HT-29 (cell line): ENCODE measurements around the gene RASA3. TPM values are rescaled to one million over a fixed set of nuclear protein-coding genes. Genes with fewer than 3 reads are reported as not detected.
A peak's percentile ranks its signal among the peaks of the same experiment; 100 is the strongest.
"Not testable (repeated sequence)": the region's sequence is repeated elsewhere in the genome, so short reads cannot be mapped to it uniquely, and the experiment has no call there.

Source experiments
- DNase-seq: peaks from one replicate; pipeline ENCODE4 v3.0.0-alpha.2; 2015; ENCODE audit warnings: low spot score
- total RNA-seq: library from RNA; depleted of rRNA; stranded (reverse); fragments of >200 nt; shearing (Covaris generic); gene quantifications from 2 replicates; pipeline ENCODE4 v1.2.3, GENCODE V29; 2014

Gene RASA3
- total RNA-seq, 1 experiment from 2014 or later = 25.1 TPM

DNA sequence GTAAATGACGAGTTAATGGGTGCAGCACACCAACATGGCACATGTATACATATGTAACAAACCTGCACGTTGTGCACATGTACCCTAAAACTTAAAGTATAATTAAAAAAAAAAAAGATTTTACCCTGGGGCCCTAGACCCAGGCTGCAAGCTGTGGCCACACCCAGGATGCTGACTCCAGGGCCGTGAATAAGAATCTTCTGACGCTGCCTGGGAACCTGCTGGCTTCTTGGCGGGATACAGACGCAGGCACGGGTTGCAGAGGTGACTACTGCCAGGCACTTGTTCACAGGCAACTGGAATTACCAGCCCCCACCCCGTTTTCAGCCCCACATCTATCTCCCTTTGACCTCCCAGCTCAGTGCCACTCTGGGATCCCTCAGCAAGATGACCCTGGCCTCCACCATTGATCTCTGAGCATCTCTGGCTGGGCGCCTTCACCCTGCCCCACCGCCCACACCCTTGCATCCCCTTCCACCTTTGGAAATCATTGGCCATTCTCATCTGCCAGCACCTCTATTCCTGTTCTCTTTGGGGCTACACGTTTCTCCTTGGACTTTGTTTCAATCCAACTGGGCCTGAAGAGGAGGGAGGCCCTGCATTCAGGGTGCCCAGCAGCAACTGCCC, 25.6 kb upstream of the RASA3 start:
- DNase-seq = no peak

DNA sequence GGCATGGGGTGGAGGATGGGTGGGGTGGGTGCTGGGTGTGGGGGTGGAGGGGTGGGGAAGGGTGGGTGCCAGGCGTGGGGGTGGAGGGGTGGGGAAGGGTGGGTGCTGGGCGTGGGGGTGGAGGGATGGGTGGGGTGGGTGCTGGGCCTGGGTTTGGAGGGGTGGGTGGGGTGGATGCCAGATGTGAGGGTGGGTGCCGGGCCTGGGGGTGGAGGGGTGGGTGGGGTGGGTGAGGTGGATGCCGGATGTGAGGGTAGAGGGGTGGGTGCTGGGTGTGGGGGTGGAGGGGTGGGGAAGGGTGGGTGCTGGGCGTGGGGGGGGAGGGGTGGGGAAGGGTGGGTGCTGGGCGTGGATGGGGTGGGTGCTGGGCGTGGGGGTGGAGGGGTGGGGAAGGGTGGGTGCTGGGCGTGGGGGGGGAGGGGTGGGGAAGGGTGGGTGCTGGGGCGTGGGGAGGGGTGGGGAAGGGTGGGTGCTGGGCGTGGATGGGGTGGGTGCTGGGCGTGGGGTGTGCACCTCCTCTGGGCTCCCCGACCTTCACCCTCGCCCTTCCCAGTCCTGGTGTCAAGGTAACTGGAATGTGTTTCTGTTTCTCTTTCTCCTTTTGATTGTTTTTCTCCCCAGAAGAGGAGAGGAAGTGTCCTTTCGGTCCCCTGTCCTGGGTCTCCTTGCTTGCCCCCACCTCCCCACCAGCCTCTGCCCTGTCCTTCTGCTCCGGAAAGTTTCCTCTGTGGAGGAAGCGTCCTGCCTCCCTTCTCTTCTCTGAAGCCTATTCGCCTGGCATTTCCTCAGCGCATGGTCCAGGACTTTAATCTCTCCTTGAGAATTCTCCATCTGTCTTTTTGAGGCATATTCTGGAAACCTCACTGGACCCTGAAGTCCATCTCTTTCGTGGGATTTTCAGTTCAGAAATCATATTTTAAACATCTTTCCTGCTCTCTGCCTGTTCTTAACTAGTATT, 23.8 kb upstream of the RASA3 start:
- no peak for DNase-seq

DNA sequence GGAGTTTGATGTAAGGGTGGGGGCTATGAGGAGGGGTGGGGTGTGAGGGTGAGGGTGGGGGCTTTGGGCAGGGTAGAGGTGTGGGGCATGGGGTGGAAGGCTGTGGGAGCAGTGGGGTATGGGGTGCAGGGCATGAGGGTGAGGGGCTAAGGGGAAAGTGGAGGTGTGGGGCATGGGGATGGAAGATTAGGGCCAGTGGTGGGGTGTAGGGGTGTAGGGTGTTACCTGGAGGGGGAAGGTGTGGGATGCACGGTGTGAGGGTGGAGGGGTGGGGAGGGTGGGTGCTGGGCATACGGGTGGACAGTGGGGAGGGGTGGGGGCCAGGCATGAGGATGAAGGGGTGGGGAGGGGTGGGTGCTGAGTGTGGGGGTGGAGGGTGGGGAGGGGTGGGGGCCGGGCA, 22.9 kb upstream of the RASA3 start:
- no peak for DNase-seq

DNA sequence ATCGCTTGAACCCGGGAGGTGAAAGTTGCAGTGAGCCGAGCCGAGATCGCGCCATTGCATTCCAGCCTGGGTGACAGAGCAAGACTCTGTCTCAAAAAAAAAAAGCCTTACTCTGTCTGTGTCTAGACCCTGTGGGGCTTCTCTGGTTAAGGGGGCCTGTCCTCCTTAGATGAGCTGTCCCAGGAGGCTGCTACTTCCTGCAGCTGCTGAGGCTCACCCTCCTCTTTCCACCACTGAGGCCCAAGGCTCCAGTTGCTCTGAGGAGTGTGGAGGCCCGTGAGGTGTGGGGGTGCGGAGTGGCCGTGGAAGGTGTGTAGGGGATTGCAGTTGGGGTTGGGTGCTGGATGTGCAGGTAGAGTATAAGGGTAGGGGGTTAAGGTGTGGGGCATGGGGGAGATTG, 22.1 kb upstream of the RASA3 start:
- DNase-seq = no peak

DNA sequence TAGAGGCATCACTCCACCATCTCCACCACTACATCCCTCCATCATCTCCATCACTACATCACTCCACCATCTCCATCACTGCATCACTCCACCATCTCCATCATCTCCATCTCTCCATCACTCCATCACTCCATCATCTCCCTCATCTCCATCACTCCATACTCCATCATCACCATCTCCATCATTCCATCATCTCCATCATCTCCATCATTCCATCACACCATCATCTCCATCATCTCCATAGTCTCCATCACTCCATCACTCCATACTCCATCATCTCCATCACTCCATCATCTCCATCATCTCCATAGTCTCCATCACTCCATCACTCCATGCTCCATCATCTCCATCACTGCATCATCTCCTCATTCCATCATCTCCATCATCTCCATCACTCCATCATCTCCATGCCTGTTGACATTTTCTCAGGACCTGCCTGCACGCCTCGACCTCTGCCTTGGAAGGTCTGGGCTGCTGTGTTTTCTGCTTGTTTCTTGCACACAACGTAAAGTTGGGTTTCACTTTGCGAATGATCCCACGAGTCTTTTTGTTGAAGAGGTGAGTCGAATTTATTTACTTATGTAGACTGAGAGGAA, 21.2 kb upstream of the RASA3 start:
- no peak for DNase-seq

DNA sequence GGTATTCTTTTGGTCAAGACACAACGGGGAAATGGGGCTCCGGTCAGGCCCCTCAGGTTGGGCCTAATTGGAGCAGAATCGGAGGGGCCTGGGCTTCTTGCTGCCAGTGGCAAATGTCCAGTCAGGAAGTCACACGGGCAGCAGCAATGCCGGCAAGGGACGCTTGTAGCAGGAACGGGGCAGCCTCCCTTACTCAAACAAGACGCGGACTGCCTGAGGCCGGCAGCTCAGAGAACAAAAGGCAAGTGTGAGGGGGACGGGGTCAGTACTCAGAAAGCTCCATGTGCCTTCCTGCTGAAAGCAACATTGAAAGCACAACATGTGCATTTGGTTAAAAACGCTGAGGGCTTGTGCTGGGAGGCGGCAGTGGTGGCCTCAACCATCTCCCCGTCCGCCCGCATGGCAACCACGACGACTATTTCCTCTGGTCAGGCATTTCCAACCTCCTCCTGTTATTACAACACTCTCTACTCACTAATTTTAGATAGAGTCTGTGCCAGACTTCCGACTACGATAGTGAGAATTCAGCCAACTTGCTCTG, 20.5 kb upstream of the RASA3 start:
- DNase-seq = no peak

DNA sequence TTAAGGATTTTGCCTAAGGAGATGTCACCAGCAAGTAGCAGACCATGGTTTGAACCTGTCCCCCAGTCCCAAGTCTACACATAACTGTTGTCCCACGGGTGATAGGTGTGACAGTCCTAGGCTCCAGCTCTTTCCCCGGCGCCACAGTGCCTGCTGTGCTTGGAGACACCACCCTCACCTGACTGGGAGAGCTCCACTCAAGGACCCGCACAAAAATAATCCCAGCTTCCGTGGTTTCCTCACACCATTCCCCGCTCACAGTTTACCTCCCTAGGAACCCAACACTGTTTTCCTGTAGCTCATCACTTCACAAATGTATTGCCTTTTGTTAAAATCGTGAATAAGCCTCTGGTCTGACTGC, 19.8 kb upstream of the RASA3 start:
- DNase-seq = no peak

DNA sequence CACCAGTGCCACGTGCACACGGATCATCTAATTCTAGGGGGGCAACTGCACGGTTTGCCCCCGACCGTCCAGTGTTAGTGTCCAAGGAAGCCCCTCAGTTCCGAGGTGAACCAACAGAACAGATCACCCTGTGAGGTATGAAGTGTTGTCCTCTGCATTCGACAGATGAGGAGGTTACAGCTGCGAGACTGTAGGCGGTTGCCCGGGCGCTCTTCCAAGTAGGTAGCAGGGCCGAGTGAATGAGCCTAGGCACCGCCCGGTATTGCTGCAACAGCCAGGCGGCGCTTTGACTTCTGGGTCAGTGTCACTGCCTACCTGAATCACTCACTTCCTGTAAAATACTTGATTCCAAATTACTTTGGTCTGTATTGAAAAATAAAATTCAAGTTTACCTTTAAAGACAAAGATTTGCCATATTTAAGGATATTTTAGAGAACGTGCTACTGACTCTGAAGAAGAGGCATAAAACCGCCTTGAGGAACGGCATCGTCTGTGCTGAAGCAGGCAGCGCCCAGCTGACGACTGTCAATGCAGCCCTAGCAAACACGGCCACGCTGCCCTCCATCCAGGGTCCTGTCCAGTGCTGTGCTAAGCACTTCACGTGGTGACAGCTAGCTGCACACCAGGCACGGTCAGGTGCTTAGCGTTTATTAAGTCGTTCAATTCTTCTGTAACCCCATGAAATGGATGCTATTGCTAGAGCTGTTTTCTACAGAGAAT, 19.3 kb upstream of the RASA3 start:
- peak; percentile 96 for DNase-seq

DNA sequence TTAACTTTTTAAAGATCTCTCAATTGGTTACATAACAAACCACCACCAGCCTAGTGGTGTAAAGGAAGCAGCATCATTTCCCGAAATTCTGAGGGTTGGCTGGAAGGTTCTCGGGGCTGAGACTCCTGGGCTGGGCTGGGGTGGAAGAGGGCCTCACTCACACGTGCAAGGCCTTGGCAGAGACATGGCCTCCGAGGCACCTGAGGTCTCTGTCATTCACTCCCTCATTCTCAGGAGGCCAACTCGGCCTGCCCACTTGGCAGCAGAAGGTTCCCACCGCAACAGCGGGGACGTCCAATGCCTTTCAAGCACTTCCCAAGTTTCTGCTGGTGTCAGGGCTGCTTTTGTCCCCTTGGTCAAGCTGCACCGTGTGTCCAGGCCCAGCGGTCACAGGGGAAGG, 18.6 kb upstream of the RASA3 start:
- DNase-seq = no peak

DNA sequence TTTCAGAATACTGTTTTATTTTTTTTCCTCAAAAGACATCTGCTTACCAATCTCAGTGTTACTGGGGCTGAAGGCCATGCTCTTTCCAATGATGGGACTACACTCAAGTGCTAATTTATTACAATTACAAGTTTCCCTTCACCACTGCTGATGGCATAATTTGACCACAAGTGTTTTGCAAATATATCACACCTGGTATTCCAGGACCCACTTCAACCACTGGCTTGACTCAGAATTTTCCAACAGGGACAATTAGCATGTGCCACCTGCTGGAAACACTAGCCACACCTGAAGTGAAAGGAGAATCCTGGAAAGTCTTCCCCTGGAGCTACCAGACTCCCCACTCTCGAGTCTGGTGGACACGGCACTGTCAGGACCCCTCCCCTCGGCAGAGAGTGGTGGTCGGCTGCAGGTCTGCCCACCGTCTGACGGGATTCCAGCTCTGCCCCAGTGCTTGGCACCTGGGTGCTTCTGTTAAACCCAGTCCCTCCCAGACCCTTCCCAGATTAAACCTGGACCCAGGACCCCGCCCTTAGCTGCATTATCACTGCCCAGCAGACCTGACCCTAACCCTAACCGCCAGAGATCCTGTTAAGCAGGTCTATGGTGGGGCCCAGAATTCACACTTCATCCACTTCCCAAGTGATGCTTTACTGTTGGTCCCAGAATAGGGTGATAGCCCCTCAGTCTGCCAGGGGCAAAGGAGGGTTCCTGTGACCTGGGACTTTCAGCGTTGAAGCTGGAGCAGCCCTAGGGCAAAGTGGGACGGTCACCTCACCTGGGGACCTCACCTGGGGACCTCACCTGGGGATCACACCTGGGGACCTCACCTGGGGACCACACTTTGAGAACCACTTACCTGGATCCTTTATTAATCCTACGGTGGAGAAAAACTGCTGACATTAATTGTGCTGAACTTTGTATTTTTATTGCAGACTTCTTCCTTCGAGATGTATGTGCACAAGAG, 17.6 kb upstream of the RASA3 start:
- peak; percentile 24 for DNase-seq

DNA sequence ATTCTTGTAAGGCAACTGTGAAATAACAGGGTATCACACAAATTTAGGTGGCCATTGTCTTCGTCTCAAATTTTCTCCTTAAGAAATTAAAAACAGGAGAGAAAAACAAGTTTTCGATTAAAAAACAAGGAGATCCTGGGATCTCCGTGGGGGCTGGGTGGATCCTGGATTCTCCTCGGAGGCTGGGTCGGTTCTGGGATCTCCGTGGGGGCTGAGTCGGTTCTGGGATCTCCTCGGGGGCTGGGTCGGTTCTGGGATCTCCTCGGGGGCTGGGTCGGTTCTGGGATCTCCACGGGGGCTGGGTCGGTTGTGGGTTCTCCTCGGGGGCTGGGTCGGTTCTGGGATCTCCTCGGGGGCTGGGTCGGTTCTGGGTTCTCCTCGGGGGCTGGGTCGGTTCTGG, 16.5 kb upstream of the RASA3 start:
- not testable (repeated sequence) for DNase-seq

DNA sequence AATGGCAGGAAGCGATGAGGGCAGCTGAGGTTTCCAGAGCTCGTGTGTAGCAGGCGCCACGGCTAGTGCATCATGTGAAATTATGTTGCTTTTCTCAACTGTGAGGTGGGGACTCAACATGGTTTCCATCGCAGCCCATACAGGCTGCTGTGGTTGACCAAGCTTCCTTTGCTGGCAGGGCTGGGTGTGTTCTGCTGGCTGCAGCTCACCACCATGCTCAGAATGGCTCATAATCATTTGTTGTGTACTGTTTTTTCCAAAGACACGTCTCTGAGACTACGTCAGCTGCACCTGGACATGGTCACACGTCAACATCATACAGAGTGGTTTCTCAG, 16.1 kb upstream of the RASA3 start:
- no peak for DNase-seq

DNA sequence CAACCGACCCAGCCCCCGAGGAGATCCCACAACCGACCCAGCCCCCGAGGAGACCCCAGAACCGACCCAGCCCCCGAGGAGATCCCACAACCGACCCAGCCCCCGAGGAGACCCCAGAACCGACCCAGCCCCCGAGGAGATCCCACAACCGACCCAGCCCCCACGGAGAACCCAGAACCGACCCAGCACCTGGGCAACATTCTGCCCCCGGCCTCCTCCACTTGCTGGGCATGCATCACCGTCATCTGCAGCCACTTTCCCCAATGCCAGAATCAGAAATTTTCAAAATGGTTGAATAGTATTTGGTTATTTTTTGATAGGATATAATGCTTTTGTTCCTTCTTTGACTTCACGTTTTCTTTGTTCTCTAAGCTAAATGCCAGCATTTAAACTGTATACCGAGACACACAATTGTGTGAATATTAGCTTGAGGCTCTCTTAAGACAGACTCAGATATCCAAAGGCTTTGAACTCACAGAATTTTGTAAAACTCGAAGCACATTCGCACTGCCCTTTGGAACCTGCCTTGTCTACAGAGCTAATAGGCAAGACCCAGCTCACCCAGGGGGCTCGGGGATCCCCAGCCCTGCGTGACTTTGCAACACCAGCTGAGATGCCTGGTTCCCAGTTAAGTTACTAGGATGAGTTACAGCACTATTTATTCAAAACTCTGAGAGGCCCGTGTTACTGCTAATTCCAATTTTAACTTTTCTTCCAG, 15.5 kb upstream of the RASA3 start:
- DNase-seq = no peak

DNA sequence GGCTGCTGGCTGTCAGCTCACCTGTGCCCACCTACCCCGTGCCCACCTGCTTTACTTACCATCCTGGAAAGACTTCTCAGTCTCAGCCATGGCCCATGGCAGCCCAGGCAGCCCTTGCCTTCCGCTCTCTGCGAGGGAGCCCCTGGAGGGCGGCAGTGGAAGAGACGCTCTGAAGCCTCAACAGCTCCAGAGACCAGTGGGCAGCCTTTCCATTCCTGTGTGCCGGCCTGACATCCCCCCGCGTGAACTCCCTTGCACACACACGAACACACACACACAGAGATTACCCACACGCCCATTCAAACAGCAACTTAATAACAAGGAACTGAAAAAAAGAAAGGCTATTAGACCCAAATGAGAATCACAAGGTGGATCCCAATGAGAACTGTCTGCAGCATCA, 14.2 kb upstream of the RASA3 start:
- DNase-seq = peak; percentile 12

DNA sequence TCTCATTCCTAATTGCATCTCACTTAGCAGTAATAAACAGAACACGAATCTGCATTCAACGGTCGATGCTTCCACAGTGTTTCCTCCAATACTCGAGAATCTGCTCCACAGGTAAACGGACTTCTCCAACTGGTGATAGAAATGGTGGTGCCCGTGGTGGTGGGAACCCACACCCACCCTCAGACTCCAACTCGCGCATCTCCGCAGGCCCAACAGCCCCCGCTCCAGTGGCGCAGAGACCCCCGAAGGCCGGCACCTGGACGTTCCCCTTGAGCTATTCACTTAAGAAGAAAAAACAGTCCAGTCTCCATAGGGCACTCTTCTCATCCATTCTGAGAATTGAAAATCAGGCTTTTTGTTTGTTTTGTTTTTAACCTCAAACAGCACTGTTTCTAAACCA, 13.8 kb upstream of the RASA3 start:
- no peak for DNase-seq

DNA sequence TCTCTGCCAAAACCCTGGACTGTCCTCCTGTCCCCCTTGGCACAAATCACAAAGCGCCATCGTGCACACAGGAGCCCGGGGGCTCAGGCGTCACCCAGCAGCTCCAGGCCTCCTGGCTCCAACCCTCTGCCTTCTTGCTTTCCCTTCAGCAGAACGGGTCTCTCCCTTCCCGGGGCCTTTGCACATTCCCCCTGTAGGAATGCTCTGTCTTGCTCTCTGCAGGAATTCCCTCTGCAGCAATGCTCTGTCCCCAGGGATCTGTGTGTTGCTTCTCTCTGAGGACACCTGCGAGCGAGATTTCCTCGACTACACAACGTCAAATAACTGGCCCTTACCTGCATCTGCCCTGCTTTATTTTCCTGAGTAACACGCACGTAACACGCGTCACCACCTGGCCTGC, 13.3 kb upstream of the RASA3 start:
- no peak for DNase-seq

DNA sequence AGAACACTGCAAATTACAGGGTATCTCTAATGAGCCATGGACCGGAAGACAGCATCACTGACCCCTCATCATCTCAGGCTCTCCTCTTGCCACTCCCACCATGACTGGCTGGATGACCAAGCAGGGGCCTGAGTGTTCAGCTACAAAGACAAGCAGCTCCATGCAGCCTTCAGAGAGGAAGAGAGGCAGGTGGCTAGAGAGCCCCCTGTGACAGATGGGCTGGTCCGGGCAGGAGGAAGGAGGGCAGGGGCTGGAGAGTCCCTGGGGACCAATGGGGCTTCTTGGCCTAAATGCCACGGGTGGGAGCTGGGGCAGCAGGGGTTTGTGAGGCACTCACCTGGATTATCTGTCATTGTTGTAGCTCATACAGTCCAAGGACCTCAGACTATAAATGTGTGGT, 12.8 kb upstream of the RASA3 start:
- no peak for DNase-seq

DNA sequence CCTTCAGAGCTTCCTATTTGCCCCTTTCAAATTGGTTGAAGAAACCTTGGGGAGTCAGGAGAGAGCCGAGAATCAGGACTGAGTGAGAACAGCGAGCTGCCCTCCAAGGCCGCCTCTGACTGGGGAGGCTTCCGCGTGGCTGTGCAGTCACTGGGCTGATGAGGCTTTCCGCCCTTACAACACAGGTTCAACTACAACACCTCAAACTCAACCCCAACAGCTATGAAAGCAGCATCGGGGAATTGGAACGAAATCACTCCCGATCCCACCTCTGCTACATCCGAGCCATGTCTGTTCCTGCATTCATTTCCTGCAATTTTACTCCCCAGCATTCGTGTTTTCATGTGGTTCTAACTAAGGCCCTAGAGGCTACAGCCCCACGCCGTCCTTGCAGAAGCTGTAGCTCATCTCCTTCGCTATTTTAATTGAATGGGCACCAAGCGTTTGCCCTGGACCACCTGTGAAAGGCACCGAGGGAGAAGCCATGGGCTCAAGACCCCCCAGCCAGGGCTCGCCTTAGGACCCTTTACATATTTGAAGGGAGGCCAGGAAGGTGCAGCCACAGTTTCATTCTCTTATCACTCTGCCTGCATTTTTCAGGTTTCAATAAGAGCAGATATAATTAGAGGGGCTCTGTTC, 12.3 kb upstream of the RASA3 start:
- DNase-seq = no peak

DNA sequence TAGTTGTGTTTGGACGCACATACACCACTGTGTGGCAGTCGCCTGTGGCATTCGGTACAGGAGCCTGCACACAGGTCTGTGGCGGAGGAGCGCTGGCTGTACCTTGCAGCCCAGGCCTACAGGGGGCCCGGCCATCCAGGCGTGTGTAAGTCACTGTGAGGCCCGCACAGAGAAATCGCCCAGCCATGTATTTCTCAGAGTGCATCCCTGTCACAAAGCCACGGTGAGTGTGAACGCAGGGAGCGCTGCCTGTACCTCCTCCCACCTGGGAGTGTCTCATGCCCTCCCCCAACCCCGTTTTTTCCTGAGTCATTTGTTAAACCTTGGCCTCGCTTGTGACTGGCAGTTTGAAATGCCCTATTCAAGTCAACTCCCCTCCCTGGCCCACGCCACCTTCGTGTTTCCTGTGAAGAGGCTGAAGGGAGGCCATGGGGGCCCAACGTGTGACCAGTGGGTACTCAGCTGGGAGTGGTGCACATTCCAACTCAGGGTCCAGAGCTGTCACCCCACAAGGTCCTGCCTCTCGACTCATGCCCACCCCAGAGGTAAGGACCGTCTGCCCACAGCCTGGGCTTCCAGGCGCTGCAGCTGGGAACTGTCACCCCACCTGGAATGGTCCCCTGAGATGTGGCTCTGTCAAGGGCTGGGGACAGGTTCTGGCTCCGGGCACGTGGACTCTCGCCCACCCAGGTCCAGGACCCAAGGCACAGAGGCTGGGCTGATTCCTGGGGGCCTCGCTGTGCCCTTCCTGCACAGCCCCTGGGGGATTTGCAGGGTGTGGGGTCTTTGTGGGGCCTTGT, 11.6 kb upstream of the RASA3 start:
- peak; percentile 94 for DNase-seq
